Measurements from ENCODE around the gene PCSK2. TPM values are rescaled to one million over a fixed set of nuclear protein-coding genes. Genes with fewer than 3 reads are reported as not detected.

PCSK2 gene
- total RNA-seq, 1 experiment from 2014 or later: not detected

DNA sequence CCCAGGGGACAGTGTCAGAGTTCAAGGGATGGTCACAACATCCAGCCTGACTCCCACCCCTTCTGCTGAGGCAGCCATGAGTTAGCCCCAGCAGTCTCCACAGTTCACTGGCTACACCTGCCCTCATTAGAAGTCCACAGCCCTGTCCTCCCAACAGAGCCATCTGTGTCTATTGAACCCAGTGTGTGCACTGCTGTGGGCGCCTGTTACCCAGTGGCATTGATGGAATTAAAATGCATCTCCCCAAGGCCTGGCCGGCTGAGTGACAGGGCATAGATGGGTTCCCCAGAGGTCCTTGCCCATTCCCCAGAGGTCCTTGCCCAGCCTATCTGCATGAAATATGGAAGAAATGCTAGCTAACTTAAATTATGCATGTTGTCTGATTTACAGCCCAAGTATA lies 73.3 kb downstream of the PCSK2 start:
- H3K36me3 Mint-ChIP-seq (ENCODE audit: insufficient read depth, unreplicated experiment): no peaks in the 10 kb centered on the region
- H3K4me3 Mint-ChIP-seq (ENCODE audit: unreplicated experiment): no peak overlapping the region
- ChIA-PET CTCF (no interaction called here), POLR2A (no interaction called here)
- TF ChIP-seq, protein P1, sequence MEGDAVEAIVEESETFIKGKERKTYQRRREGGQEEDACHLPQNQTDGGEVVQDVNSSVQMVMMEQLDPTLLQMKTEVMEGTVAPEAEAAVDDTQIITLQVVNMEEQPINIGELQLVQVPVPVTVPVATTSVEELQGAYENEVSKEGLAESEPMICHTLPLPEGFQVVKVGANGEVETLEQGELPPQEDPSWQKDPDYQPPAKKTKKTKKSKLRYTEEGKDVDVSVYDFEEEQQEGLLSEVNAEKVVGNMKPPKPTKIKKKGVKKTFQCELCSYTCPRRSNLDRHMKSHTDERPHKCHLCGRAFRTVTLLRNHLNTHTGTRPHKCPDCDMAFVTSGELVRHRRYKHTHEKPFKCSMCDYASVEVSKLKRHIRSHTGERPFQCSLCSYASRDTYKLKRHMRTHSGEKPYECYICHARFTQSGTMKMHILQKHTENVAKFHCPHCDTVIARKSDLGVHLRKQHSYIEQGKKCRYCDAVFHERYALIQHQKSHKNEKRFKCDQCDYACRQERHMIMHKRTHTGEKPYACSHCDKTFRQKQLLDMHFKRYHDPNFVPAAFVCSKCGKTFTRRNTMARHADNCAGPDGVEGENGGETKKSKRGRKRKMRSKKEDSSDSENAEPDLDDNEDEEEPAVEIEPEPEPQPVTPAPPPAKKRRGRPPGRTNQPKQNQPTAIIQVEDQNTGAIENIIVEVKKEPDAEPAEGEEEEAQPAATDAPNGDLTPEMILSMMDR (IDR thresholded peaks at IDR 0.05; ENCODE audit: unreplicated experiment): no peak
- H3K27me3 Mint-ChIP-seq (ENCODE audit: insufficient read depth, unreplicated experiment): peaks cover 35% of the 10 kb centered on the region
- no peak overlapping the region for H3K27ac Mint-ChIP-seq (ENCODE audit: low read depth, unreplicated experiment)
- no TSS peak for BruUV-seq (replicated peaks)
- DNase-seq (ENCODE audit: unreplicated experiment): no peak
- no peaks in the 10 kb centered on the region for H3K9me3 Mint-ChIP-seq (ENCODE audit: unreplicated experiment)
- H3K4me1 Mint-ChIP-seq (ENCODE audit: insufficient read depth, unreplicated experiment): no peaks in the 10 kb centered on the region
- intact Hi-C loops (cut with micrococcal nuclease): no loop called here

DNA sequence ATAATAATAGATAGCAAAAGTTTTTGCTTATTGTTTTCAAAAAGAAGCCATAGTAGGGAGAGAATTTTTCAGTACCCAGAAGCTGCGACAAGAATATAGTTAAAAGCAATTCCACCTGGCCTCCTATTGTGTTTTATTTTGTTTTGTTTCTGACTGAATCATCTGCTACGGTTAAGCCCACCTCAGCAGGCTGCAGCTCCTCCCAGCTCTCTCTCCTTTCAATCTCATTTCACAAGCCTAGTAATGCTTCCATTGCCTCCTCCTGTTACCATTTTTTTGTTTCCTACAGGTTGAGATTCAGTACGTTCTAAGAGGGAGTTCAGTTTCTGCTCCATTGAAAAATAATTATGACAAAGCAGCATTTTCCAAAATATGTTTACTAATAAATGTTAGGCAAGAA lies 77.9 kb downstream of the PCSK2 start:
- H3K4me3 Mint-ChIP-seq (ENCODE audit: unreplicated experiment): no peak overlapping the region
- DNase-seq (ENCODE audit: unreplicated experiment): no peak
- H3K27me3 Mint-ChIP-seq (ENCODE audit: insufficient read depth, unreplicated experiment): peaks cover 25% of the 10 kb centered on the region
- no peak overlapping the region for H3K27ac Mint-ChIP-seq (ENCODE audit: low read depth, unreplicated experiment)
- POLR2A ChIA-PET: interaction anchor here (0.7 kb wide), 1 partner anchor 70 kb away, joined by 3 read pairs; no protein-coding TSS in a partner anchor
- H3K36me3 Mint-ChIP-seq (ENCODE audit: insufficient read depth, unreplicated experiment): no peaks in the 10 kb centered on the region
- TF ChIP-seq, protein P1 (IDR thresholded peaks at IDR 0.05; ENCODE audit: unreplicated experiment): no peak
- H3K4me1 Mint-ChIP-seq (ENCODE audit: insufficient read depth, unreplicated experiment): no peaks in the 10 kb centered on the region
- intact Hi-C loops (cut with micrococcal nuclease): no loop called here
- H3K9me3 Mint-ChIP-seq (ENCODE audit: unreplicated experiment): no peaks in the 10 kb centered on the region
- BruUV-seq (replicated peaks): no TSS peak
- CTCF ChIA-PET: interaction anchor here (0.6 to 1.6 kb wide), 3 partner anchors 501 to 641 kb away, joined by 3 to 8 read pairs (median 3); no protein-coding TSS in a partner anchor

DNA sequence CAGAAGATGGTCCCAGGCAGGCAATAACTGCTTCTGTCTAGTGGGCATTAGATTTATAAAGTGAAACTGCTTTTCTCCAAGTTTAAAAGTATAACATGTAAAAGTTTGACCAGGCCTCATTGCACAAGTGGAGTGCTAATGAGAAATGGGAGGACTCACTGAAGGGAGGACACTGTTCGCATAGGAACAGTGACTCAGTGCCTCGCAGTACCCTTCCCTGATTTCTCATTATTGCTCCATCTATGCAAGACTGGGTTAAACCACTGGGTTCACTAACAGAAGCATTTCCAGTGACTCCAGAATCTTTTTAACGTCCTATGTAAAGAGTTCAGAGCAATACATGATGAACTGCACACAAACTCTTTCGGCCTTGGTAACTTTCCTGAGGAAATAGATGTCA lies 79.6 kb downstream of the PCSK2 start:
- TF ChIP-seq, protein P1 (IDR thresholded peaks at IDR 0.05; ENCODE audit: unreplicated experiment): no peak
- H3K9me3 Mint-ChIP-seq (ENCODE audit: unreplicated experiment): no peaks in the 10 kb centered on the region
- BruUV-seq (replicated peaks): no TSS peak
- no peak overlapping the region for H3K4me3 Mint-ChIP-seq (ENCODE audit: unreplicated experiment)
- no peaks in the 10 kb centered on the region for H3K4me1 Mint-ChIP-seq (ENCODE audit: insufficient read depth, unreplicated experiment)
- DNase-seq (ENCODE audit: unreplicated experiment): peak; percentile 6
- POLR2A ChIA-PET: no interaction called here
- H3K27me3 Mint-ChIP-seq (ENCODE audit: insufficient read depth, unreplicated experiment): peaks cover 20% of the 10 kb centered on the region
- CTCF ChIA-PET: no interaction called here
- H3K36me3 Mint-ChIP-seq (ENCODE audit: insufficient read depth, unreplicated experiment): no peaks in the 10 kb centered on the region
- no peak overlapping the region for H3K27ac Mint-ChIP-seq (ENCODE audit: low read depth, unreplicated experiment)
- intact Hi-C loops (cut with micrococcal nuclease): no loop called here

DNA sequence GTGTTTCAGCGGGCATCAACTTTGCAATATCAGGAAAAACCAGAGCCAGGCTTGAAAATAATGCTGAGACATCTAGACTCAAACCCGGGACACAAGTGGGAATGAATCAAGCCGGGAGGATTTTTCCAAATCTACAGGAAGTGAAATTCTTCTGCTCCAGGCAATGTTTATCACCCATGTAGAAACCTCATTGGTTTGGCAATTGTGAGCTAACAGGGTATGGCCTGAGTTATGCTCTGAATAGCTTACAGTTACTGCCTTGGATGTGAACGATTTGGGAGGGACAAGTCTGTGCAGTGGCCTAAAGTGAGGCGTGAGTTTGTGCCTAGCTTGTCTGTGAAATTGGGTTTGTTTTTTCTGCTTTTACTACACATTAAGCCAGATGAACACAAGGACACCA lies 87.4 kb downstream of the PCSK2 start:
- peaks cover 24% of the 10 kb centered on the region for H3K27me3 Mint-ChIP-seq (ENCODE audit: insufficient read depth, unreplicated experiment)
- no peaks in the 10 kb centered on the region for H3K9me3 Mint-ChIP-seq (ENCODE audit: unreplicated experiment)
- TF ChIP-seq, protein P1 (IDR thresholded peaks at IDR 0.05; ENCODE audit: unreplicated experiment): no peak
- peak; percentile 6 for DNase-seq (ENCODE audit: unreplicated experiment)
- intact Hi-C loops (cut with micrococcal nuclease): no loop called here
- no peak overlapping the region for H3K4me3 Mint-ChIP-seq (ENCODE audit: unreplicated experiment)
- no peaks in the 10 kb centered on the region for H3K4me1 Mint-ChIP-seq (ENCODE audit: insufficient read depth, unreplicated experiment)
- no peak overlapping the region for H3K27ac Mint-ChIP-seq (ENCODE audit: low read depth, unreplicated experiment)
- CTCF ChIA-PET: interaction anchor here (1.1 kb wide), 1 partner anchor 764 kb away, joined by 3 read pairs; no protein-coding TSS in a partner anchor
- POLR2A ChIA-PET: no interaction called here
- BruUV-seq (replicated peaks): no TSS peak
- H3K36me3 Mint-ChIP-seq (ENCODE audit: insufficient read depth, unreplicated experiment): no peaks in the 10 kb centered on the region

All from MCF 10A (cell line).